HEK293 (cell line): ENCODE results near the gene LRP1B.

Source experiments
- CTCF ChIA-PET: fragments of 350-600 bp; formaldehyde crosslinking; extraction: SDS; loops from one replicate; lab custom pipeline; 2021; ENCODE audit warnings: antibody characterized with exemption; lab: Yijun Ruan, JAX
- POLR2A ChIA-PET: fragments of 300-600 bp; formaldehyde crosslinking; extraction: SDS; loops from one replicate; lab custom pipeline; 2020; ENCODE audit warnings: antibody characterized with exemption, inconsistent platforms; lab: Yijun Ruan, JAX
- H3K27ac ChIP-seq: fragments of 200-500 bp; sonication (Bioruptor generic); 2 replicates; pipeline ENCODE4 v1.5.1; 2014; ENCODE audit warnings: low read depth, low read length, control low read depth, inconsistent platforms; ENCODE audit errors: extremely low read depth
- H3K36me3 ChIP-seq, 2 experiments: fragments of 200-500 bp in 1 of 2; sonication (Bioruptor generic) in 1 of 2; 1 replicate in 1 of 2; 2 replicates in 1 of 2; pipeline ENCODE4 v1.5.1; 2014 to 2017; ENCODE audit warnings: inconsistent platforms in 2 of 2, low read length in 2 of 2; ENCODE audit not compliant: control insufficient read depth in 2 of 2, insufficient read depth in 1 of 2
- H3K4me1 ChIP-seq: fragments of 200-500 bp; sonication (Bioruptor generic); 2 replicates; pipeline ENCODE4 v1.5.1; 2014; ENCODE audit warnings: mild to moderate bottlenecking, low read length, inconsistent platforms; ENCODE audit not compliant: control insufficient read depth, insufficient read depth
- H3K4me3 ChIP-seq: 2 replicates; pipeline ENCODE4 v1.5.1; 2011; ENCODE audit warnings: low read depth, mild to moderate bottlenecking, control low read depth, low read length, moderate library complexity
- H3K9me3 ChIP-seq: fragments of 200-500 bp; sonication (Bioruptor generic); 2 replicates; pipeline ENCODE4 v1.5.1; 2014; ENCODE audit warnings: low read depth, low read length, inconsistent platforms; ENCODE audit not compliant: control insufficient read depth, insufficient read depth
- BCL11B ChIP-seq: fragments of 450-650 bp; formaldehyde crosslinking; IDR thresholded peaks from 2 replicates; pipeline ENCODE4 v1.5.1; 2016; ENCODE audit warnings: low read depth, missing biosample characterization, missing genetic modification characterization
- FEZF1 ChIP-seq: fragments of 450-650 bp; formaldehyde crosslinking; IDR thresholded peaks from 2 replicates; pipeline ENCODE4 v1.5.1; 2016; ENCODE audit warnings: missing biosample characterization, missing genetic modification characterization
- MZF1 ChIP-seq: fragments of 450-650 bp; formaldehyde crosslinking; IDR thresholded peaks from 2 replicates; pipeline ENCODE4 v1.5.1; 2017; ENCODE audit warnings: missing biosample characterization, missing genetic modification characterization, borderline replicate concordance
- PATZ1 ChIP-seq: fragments of 450-650 bp; formaldehyde crosslinking; IDR thresholded peaks from 2 replicates; pipeline ENCODE4 v1.5.1; 2016; ENCODE audit warnings: missing biosample characterization, missing genetic modification characterization
- PRDM6 ChIP-seq: fragments of 450-650 bp; formaldehyde crosslinking; IDR thresholded peaks from 2 replicates; pipeline ENCODE4 v1.5.1; 2017; ENCODE audit warnings: missing biosample characterization, missing genetic modification characterization
- TCF7L2 ChIP-seq: IDR thresholded peaks from 2 replicates; pipeline ENCODE4 v1.6.1; 2011; ENCODE audit warnings: low read depth, mild to moderate bottlenecking, inconsistent platforms, low read length, moderate library complexity, borderline replicate concordance
- ZBTB10 ChIP-seq: fragments of 450-650 bp; formaldehyde crosslinking; IDR thresholded peaks from 2 replicates; pipeline ENCODE4 v1.5.1; 2016; ENCODE audit warnings: missing biosample characterization, missing genetic modification characterization
- ZBTB21 ChIP-seq: fragments of 450-650 bp; formaldehyde crosslinking; IDR thresholded peaks from 2 replicates; pipeline ENCODE4 v1.5.1; 2017; ENCODE audit warnings: missing biosample characterization, missing genetic modification characterization
- ZBTB44 ChIP-seq: fragments of 450-650 bp; IDR thresholded peaks from 2 replicates; pipeline ENCODE4 v1.5.1; 2018; ENCODE audit warnings: missing biosample characterization, mild to moderate bottlenecking, missing genetic modification characterization
- ZFP41 ChIP-seq: fragments of 450-650 bp; formaldehyde crosslinking; IDR thresholded peaks from 2 replicates; pipeline ENCODE4 v1.5.1; 2016; ENCODE audit warnings: missing biosample characterization, missing genetic modification characterization, borderline replicate concordance
- ZNF112 ChIP-seq: fragments of 450-650 bp; formaldehyde crosslinking; IDR thresholded peaks from 2 replicates; pipeline ENCODE4 v1.5.0; 2017; ENCODE audit warnings: missing biosample characterization, missing genetic modification characterization
- ZNF148 ChIP-seq: fragments of 450-650 bp; formaldehyde crosslinking; IDR thresholded peaks from 2 replicates; pipeline ENCODE4 v1.5.0; 2017; ENCODE audit warnings: missing biosample characterization, missing genetic modification characterization, borderline replicate concordance
- ZNF16 ChIP-seq: fragments of 450-650 bp; formaldehyde crosslinking; IDR thresholded peaks from 2 replicates; pipeline ENCODE4 v1.5.1; 2016; ENCODE audit warnings: low read depth, missing biosample characterization, missing genetic modification characterization
- ZNF561 ChIP-seq: fragments of 450-650 bp; IDR thresholded peaks from 2 replicates; pipeline ENCODE4 v1.5.1; 2018; ENCODE audit warnings: missing biosample characterization, missing genetic modification characterization, borderline replicate concordance
- ZNF623 ChIP-seq: fragments of 450-650 bp; formaldehyde crosslinking; IDR thresholded peaks from 2 replicates; pipeline ENCODE4 v1.5.1; 2016; ENCODE audit warnings: missing biosample characterization, missing genetic modification characterization
- ZNF692 ChIP-seq: fragments of 450-650 bp; formaldehyde crosslinking; IDR thresholded peaks from 2 replicates; pipeline ENCODE4 v1.5.1; 2016; ENCODE audit warnings: missing biosample characterization, missing genetic modification characterization
- ZNF843 ChIP-seq: fragments of 450-650 bp; formaldehyde crosslinking; IDR thresholded peaks from 2 replicates; pipeline ENCODE4 v1.5.1; 2016; ENCODE audit warnings: missing biosample characterization, missing genetic modification characterization
- ZSCAN18 ChIP-seq: fragments of 450-650 bp; formaldehyde crosslinking; IDR thresholded peaks from 2 replicates; pipeline ENCODE4 v1.5.1; 2016; ENCODE audit warnings: missing biosample characterization, missing genetic modification characterization
- ZSCAN4 ChIP-seq: fragments of 450-650 bp; formaldehyde crosslinking; IDR thresholded peaks from 2 replicates; pipeline ENCODE4 v1.5.1; 2017; ENCODE audit warnings: missing biosample characterization, missing genetic modification characterization

LRP1B gene

GRCh38 chr2:142112757-142113221 is 18.0 kb downstream of the LRP1B start (continued):
- no peak for TF ChIP-seq ZBTB10 (tag by site-specific recombination)
- no peak for TF ChIP-seq PATZ1 (tag by site-specific recombination)
- TF ChIP-seq, all 188 proteins: peak for 11

GRCh38 chr2:142104134-142104758 is 26.6 kb downstream of the LRP1B start:
- Histone ChIP-seq H3K4me3 (no peak overlapping the region), H3K4me1 (peaks cover 29% of the 10 kb centered on the region), H3K27ac (no peak overlapping the region; the same call in 1 of the 2 replicates), H3K9me3 (no peaks in the 10 kb centered on the region), H3K36me3 (no peaks in the 10 kb centered on the region)
- POLR2A ChIA-PET, result no interaction called here
- CTCF ChIA-PET, result interaction anchor here (0.6 kb wide), 3 partner anchors 11 to 1155 kb away, joined by 3 to 4 read pairs (median 3); no protein-coding TSS in a partner anchor
- no peak for TF ChIP-seq ZNF623 (tag by site-specific recombination)
- TF ChIP-seq ZBTB21, result no peak
- TF ChIP-seq ZNF148 (tag by site-specific recombination), result no peak
- TF ChIP-seq ZBTB44, result no peak
- no peak for TF ChIP-seq ZSCAN18
- no peak for TF ChIP-seq ZSCAN4 (tag by site-specific recombination)
- no peak for TF ChIP-seq ZNF112 (tag by site-specific recombination)
- TF ChIP-seq BCL11B (tag by site-specific recombination), result no peak
- no peak for TF ChIP-seq FEZF1 (tag by site-specific recombination)
- TF ChIP-seq ZNF561 (tag by site-specific recombination), result no peak
- peak; percentile 99 for TF ChIP-seq MZF1
- no peak for TF ChIP-seq ZNF692 (tag by site-specific recombination)
- 0 out of 2 replicates have a peak, but pooled peaks have one; percentile 18 for TF ChIP-seq ZNF843
- no peak for TF ChIP-seq TCF7L2
- TF ChIP-seq ZNF16 (tag by site-specific recombination), result no peak
- no peak for TF ChIP-seq ZFP41 (tag by site-specific recombination)
- TF ChIP-seq PRDM6 (tag by site-specific recombination), result peak; percentile 9; the same call in 1 of the 2 replicates
